Measurements from ENCODE around the gene KLF8.

Gene KLF8

DNA sequence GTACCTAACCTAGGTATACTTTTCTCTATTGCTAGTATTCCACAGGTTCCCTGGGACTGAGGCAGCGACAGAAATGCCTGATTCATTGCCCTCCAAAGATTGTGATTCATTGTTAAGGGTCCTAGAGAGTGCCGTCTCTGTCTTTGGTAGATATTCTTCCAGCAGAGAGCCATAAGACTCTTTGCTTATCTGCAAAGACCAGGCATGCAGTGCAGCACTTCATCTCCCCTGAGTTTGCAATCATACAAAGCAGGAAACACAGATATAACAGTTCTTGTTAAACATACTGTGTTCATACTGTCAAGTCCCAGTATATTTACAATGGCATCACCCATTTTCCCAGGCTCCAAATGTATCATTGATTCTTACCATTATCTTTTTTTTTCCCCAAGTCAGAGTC is 47.7 kb downstream of the KLF8 start:
- Mint-ChIP-seq H3K4me3 (no peak overlapping the region), H3K27ac (no peak overlapping the region), H3K27me3 (no peaks in the 10 kb centered on the region), H3K9me3 (no peaks in the 10 kb centered on the region), H3K4me1 (peaks cover 15% of the 10 kb centered on the region), H3K36me3 (no peaks in the 10 kb centered on the region)

GRCh38 chrX:56281789-56282188 is 49.6 kb downstream of the KLF8 start:
- H3K9me3 Mint-ChIP-seq = no peaks in the 10 kb centered on the region
- peaks cover 15% of the 10 kb centered on the region for H3K4me1 Mint-ChIP-seq
- peak overlapping the region; percentile 52 for H3K27ac Mint-ChIP-seq
- H3K27me3 Mint-ChIP-seq = no peaks in the 10 kb centered on the region
- no peak overlapping the region for H3K4me3 Mint-ChIP-seq
- H3K36me3 Mint-ChIP-seq = no peaks in the 10 kb centered on the region

DNA sequence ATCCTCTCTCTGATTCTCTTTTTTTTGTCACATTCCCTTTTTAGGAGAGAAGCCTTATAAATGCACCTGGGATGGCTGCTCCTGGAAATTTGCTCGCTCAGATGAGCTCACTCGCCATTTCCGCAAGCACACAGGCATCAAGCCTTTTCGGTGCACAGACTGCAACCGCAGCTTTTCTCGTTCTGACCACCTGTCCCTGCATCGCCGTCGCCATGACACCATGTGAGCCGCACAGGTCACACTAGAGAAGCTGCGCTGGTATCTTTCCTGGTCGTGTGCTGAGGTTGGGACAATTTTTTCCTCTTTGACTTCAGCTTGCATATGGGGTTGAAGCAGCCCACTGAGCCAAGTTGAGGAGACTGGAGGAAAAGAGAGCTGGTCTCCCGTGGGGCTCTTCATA is 52.1 kb downstream of the KLF8 start:
- Mint-ChIP-seq H3K27me3 (no peaks in the 10 kb centered on the region), H3K36me3 (no peaks in the 10 kb centered on the region), H3K4me1 (peaks cover 15% of the 10 kb centered on the region), H3K9me3 (no peaks in the 10 kb centered on the region), H3K27ac (no peak overlapping the region), H3K4me3 (no peak overlapping the region)

GRCh38 chrX:56288608-56289007 is 56.5 kb downstream of the KLF8 start:
- H3K4me3 Mint-ChIP-seq = no peak overlapping the region
- H3K9me3 Mint-ChIP-seq = no peaks in the 10 kb centered on the region
- no peaks in the 10 kb centered on the region for H3K4me1 Mint-ChIP-seq
- H3K27me3 Mint-ChIP-seq = no peaks in the 10 kb centered on the region
- H3K27ac Mint-ChIP-seq = no peak overlapping the region
- H3K36me3 Mint-ChIP-seq = no peaks in the 10 kb centered on the region

GRCh38 chrX:56289449-56289848 is 57.3 kb downstream of the KLF8 start:
- no peak overlapping the region for H3K4me3 Mint-ChIP-seq
- H3K4me1 Mint-ChIP-seq = no peaks in the 10 kb centered on the region
- H3K36me3 Mint-ChIP-seq = no peaks in the 10 kb centered on the region
- H3K9me3 Mint-ChIP-seq = no peaks in the 10 kb centered on the region
- no peaks in the 10 kb centered on the region for H3K27me3 Mint-ChIP-seq
- no peak overlapping the region for H3K27ac Mint-ChIP-seq

DNA sequence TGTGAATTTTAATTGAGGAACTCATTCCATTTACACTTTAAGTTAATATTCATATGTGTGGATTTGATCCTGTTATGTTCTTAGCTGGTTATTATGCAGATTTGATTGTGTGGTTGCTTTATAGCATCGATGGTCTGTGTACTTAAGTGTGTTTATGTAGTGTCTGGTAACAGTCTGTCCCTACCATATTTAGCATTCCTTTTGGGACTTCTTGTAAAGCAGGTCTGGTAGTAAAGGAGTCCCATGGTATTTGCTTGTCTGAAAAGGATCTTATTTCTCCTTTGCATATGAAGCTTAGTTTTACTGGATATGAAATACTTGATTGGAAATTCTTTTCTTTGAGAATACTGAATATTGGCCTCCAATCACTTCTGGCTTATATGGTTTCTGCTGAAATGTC is 76.6 kb downstream of the KLF8 start:
- Mint-ChIP-seq H3K27me3 (no peaks in the 10 kb centered on the region), H3K36me3 (peaks cover 13% of the 10 kb centered on the region), H3K4me3 (no peak overlapping the region), H3K27ac (no peak overlapping the region), H3K9me3 (peaks cover 5% of the 10 kb centered on the region), H3K4me1 (peaks cover 2% of the 10 kb centered on the region)

- Mint-ChIP-seq H3K36me3 (peaks cover 11% of the 10 kb centered on the region), H3K4me3 (no peak overlapping the region), H3K9me3 (peaks cover 5% of the 10 kb centered on the region), H3K27ac (no peak overlapping the region), H3K4me1 (peaks cover 8% of the 10 kb centered on the region), H3K27me3 (no peaks in the 10 kb centered on the region)
These were observed 77.7 kb downstream of the KLF8 start for GRCh38 chrX:56309881-56310280.

DNA sequence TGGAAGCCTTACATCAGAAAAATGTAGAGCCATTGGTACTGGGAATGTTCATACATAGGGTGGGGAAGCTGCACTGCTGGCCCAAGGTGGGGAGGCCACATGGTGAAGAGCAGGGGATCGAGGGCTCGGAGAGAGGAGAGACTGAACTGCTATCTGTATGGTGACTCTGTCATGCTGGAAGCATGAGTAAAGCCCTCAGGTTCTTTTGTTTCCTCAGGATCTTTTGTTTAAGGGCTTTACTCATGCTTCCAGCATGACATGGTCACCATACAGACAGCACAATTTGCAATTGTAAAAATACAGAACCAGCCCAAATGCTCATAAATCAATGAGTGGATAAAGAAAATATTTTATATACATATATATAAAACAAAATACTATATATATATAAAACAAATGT is 78.4 kb downstream of the KLF8 start:
- Mint-ChIP-seq H3K4me3 (no peak overlapping the region), H3K4me1 (peaks cover 8% of the 10 kb centered on the region), H3K36me3 (peaks cover 11% of the 10 kb centered on the region), H3K27me3 (no peaks in the 10 kb centered on the region), H3K27ac (no peak overlapping the region), H3K9me3 (peaks cover 5% of the 10 kb centered on the region)

DNA sequence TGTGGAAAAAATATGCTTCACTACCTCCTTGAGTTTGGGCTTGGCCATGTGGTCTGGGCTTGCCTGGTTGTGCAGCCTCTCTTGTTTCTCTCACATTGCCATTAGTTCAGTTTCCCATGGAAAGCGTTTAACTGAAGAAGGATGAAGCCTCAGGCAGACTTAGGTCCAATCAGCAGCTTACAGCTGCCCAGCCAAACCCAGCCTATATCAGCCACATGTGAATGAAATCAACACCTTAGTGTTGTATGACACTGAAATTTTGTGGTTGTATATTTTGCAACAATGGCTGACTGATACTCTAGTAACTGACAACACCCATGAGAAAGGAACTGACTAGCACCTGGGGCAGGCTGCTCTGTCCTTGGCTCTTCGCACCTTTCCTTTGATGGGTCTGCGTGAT is 81.2 kb downstream of the KLF8 start:
- Mint-ChIP-seq H3K27me3 (no peaks in the 10 kb centered on the region), H3K27ac (no peak overlapping the region), H3K4me3 (no peak overlapping the region), H3K36me3 (peaks cover 6% of the 10 kb centered on the region), H3K4me1 (peaks cover 8% of the 10 kb centered on the region), H3K9me3 (peaks cover 4% of the 10 kb centered on the region)

DNA sequence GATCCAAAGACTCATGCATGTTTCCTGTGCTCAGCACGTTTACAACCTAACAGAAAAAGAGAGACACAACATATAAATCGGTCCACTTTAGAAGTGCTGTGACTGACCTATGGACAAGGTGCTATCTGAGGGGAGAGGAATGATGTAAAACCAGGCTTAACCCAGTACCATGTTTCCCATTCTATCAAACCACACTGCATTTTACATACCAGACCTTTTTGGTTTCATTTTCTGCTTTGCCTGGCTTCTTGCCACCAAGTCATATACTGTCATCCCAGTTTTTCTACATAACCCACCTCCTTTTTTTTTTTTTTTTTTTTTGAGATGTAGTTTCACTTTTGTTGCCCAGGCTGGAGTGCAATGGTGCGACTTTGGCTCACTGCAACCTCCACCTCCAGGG is 82.2 kb downstream of the KLF8 start:
- Mint-ChIP-seq H3K9me3 (no peaks in the 10 kb centered on the region), H3K4me1 (peaks cover 8% of the 10 kb centered on the region), H3K27ac (peak overlapping the region; percentile 11), H3K36me3 (peaks cover 4% of the 10 kb centered on the region), H3K4me3 (peak overlapping the region; percentile 59), H3K27me3 (no peaks in the 10 kb centered on the region)

DNA sequence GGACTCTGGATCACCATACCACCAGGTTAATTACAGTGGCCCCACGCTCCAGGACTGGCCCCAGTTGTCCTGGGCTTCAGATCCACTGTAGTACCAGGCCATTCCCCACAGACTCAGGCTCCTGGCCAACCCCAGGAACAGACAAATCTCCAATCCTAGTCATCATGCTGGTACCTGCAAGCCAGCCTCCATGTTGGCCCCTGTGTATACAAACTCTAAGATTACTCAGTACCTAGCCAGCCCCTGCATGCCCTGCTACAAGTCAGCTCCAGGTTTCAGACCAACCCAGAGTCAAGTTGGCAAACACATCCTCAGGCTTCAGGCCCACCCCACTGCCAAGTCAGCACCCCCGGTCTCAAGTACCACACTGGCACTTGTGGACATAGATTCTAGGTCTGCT is 85.9 kb downstream of the KLF8 start:
- Mint-ChIP-seq H3K27me3 (no peaks in the 10 kb centered on the region), H3K4me1 (peaks cover 8% of the 10 kb centered on the region), H3K4me3 (no peak overlapping the region), H3K27ac (no peak overlapping the region), H3K9me3 (no peaks in the 10 kb centered on the region), H3K36me3 (no peaks in the 10 kb centered on the region)

GRCh38 chrX:56319165-56319564 is 87.0 kb downstream of the KLF8 start:
- no peak overlapping the region for H3K4me3 Mint-ChIP-seq
- no peaks in the 10 kb centered on the region for H3K27me3 Mint-ChIP-seq
- H3K4me1 Mint-ChIP-seq = peaks cover 2% of the 10 kb centered on the region
- no peaks in the 10 kb centered on the region for H3K36me3 Mint-ChIP-seq
- H3K9me3 Mint-ChIP-seq = no peaks in the 10 kb centered on the region
- no peak overlapping the region for H3K27ac Mint-ChIP-seq

All from activated naive CD4-positive, alpha-beta T cell treated with anti-CD3 and anti-CD28 coated beads, Interleukin-2, amount 50 U/mL, for 24 hours (primary cell).